Hematopoietic multipotent progenitor cell treated with erythropoietin and hydrocortisone succinate and interleukin-3 and kit ligand, for 17 days (in vitro differentiated cells): ENCODE results near the gene FILIP1L.

Source experiments
- DNase-seq: peaks from one replicate; pipeline ENCODE4 v3.0.0-alpha.2; 2015; ENCODE audit warnings: low spot score

FILIP1L gene

DNA sequence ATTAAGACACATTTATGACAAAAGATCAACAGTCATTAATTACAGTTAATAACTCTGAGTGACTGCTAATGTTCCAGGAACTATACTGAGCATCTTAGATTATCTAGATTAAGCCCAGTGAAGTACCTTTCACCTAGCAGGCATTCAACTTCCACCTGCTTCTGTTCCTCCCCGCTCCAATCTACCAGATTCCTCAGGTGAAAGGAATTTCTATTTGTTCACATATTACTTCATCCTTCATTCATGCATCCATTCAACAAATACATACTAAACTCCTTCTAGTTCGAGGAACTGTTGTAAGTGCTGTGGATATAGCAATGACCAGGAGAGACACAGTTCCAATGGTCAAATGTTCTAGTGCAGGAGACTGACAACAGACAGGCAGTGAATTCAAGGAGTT lies 139.3 kb downstream of the FILIP1L start:
- DNase-seq, result no peak

DNA sequence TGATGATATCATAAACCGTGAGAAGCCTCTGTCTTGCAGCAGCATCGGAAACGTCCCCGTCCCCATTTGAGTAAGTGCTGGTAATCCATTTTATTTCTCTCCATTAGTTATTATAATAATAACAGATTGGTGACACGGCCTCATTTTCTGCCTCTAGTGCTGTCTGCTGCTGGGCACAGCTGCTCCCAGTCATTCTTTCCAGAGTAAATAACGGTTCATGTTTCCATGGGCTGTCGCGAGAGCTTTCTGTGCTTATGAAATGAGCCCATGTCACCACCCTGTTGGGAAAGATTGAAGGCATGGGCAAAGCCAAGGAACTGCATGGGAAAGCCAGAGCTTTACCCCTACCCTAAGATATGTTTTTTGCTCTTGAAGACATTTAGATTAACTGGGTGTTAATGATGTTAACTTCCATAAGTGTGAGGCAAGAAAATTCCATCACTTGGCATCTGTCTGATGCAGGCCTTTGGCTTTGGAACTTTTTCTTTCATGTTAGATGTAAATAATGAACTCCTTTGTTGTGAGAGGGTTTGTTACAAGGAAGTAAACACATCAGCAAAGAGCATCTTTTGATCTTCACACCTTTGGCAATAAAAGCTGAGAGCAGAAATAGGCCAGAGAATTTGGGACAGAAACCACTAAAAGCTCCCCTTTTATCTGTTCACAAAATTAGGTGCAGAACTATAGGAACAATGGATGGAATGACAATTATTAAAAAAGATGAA lies 141.8 kb downstream of the FILIP1L start:
- DNase-seq, result no peak

DNA sequence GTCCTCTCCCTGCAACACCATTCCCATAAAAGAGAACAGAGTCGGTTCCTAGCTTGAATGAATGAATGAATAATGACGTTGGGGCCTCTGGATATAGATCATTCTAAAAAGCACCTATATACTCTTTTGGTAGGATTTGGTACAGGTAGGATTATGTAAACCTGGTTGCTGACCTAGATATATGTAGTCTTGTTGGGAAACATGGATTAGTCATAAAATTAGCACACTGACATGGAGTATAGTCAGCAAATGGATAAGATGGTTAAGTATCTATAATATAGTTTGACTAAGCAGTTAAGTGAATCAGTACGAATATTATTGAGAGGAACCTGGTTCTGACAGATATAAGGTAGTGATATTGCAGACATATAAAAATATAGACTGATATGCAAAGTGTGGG lies 142.5 kb downstream of the FILIP1L start:
- no peak for DNase-seq

DNA sequence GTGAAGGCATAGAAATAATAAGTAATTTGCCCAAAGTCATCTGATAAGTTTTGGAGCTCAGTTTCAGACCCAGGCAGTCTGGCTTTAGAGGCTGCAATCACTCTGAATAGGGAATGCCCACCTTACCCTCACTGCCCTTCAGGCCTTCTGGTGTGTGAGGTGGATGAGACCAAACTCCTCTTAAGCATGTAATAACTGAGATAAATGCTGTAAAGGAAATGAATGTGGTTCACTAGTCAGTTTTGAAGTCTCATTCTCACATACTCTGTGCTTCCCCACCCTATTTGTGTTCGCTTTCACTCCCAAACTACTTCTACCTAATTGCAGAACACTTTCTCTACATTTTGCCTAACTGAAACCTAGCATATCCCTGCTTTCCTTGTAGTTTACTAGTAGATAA lies 144.1 kb downstream of the FILIP1L start:
- no peak for DNase-seq

DNA sequence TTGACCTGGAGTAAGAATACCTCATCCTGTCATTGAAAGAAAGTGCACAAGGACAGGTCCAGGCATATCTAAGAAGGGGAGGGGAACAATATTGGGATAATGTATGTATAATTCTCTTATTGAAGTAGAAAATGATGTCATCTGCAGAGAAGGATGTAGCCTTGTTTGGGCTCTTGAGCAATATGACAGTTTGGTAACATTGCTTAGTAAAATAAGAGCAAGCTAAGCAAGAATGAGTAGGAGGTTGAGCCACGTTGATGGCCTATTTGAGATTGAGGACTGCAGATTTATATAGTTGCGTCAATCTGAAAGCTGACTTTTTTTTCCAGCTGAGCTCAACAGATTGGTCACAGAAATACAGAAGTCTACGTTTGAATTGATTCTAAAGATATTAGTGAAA lies 145.2 kb downstream of the FILIP1L start:
- no peak for DNase-seq

DNA sequence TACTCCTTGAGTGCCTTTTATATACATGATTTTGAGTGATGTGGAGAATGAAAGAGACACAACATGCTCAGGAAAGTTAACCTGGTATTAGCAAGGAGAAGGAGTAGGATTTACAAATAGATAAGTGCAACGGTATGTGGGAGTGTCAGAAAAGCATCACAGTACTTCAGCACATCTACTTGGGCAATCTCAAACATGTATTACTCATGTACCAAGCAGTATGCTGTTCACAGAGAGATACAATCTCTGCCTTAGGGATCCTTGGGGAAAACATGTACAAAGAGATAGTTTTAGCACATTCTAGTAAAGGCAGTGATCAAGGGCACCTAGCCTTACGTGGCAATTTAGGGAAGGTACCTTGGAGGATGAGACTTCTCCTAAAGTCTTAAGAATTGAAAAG lies 146.5 kb downstream of the FILIP1L start:
- DNase-seq, result no peak

DNA sequence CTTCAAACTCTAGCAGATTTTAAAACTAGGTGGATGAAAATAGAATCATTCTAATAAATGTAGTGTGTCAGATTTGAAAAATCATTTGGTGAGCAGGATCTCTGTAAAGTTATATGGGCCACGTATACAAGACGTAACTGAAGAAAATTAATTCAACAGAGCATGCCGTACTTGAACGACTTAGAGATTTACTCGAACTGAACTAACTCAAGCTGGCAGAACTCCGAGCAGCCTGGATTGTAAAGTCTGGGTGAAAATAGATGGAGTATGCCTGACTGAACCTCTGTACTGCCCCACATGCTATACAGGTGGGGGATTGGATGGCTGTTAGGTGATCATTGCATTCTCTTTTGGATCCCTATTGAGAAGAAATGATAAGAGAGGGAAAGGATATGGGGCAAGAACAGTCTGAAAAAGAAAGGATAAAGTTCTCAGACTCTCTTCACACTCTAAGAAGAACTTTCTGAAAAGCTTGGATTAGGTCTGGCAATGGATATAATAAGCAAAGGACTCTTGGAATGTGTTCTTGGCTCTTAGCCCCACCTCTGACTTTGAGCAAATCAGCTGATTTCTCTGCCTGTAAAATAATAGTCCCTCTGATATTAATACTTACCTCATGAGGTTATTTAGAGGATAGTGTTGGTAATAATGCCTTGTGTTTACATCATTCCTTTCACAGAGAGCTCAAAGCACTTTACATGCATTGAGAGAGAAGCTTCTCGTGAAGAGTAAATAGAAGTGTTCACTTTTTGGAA lies 147.5 kb downstream of the FILIP1L start:
- DNase-seq, result no peak

DNA sequence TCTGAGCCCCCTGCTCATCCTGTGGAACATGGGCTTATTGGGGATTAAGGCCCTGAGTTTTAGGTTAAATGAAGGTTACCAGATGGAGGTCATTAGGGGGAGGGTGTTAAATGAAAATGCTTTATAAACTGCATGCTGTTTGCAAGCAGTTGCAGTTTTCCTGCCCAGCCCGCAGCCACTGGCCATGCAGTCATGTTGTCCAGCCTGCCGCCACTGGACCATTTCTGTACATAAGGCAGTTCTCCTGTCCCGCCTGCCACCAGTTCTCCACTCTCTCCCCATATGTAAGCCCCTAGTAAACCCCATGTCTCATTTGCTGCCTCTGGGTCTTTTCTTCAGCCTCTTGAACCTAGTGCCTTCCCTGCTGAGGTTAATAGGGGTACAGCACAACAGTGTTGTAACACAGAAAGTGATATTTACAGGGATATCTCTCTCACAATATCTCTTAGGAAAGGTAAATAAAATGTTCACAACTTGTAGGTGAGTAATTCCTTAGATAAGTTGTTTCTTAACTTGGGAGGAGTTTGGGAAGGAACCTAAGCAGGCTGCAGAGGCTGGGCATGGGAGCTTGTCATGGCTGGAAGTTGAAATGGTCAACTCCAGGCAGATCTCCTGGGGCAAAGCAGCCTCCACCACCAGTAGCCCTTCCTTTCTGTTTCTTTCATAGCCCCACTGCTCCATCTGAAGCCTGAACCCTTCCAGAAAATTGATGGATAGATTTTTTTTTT lies 148.5 kb downstream of the FILIP1L start:
- DNase-seq, result no peak

DNA sequence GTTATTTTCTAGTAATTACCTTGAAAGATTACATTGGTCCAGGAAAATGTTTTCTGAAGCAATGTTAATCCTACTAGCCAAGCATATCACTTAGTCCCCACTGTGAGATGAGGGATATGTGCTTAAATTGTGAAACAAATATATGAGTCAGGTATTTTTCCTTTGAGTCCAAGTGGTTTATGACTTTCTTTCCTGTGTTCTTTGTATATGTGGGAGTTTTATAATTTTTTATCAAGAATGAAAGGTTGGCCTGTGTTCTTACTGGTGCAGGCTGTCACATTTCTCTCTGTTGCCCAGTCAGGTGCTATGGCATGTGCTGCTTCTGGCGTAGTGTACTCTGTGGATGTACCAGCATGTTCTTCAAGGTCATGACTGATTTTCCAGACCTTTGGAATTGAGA lies 149.2 kb downstream of the FILIP1L start:
- no peak for DNase-seq

DNA sequence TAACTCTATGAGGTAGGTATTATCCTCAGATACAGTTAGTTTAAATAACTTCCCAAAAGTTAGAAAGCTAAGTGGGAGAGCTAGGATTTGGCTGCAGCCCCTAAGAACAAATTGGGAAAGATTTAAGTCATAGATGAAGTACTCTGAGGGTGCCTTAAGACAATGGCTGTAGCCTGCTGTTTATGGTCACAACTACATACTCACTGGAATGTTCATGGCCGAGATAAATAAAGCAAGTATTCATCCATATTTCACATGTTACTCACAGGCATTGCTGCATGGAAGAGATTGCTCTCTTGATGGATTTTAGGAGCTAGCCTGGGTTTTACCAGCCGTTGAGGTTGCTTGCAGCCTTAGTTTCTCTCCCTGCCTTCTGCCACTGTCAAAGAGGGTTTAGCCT lies 151.6 kb downstream of the FILIP1L start:
- no peak for DNase-seq

DNA sequence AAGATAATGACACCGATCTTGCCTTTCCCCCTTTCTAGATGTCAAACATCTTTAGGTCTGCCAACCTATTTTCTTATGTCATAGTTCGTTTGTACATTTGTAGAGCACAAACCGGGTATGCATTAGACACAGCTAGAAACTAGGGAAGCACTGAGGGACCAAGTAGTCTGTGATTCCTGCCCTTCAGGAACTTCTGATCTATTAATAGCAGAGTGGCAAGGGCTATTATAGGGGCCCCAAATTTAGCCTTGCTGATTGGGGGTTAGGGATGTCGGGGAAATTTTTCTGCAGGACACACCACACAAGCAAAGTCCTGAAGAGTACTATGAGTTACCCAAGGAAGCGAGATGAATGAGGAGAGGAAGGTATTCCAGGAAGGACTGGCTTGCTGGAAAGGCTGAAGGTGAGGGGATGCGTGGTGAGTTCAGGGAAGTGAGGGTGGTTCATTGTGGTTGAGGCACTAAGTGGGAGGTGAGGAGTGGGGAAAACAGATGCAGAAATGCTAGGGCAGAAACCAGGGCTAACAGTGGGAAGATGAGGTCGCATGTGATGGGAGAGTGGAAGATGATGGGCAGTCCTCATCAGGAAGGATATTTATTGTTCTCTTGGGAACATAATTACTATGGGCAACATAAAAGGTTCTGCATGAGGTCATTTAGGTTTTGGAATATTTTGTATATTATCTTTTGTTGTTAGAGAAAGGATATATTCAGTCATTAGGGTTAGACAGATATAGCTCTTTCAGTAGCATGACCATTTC lies 152.4 kb downstream of the FILIP1L start:
- no peak for DNase-seq

DNA sequence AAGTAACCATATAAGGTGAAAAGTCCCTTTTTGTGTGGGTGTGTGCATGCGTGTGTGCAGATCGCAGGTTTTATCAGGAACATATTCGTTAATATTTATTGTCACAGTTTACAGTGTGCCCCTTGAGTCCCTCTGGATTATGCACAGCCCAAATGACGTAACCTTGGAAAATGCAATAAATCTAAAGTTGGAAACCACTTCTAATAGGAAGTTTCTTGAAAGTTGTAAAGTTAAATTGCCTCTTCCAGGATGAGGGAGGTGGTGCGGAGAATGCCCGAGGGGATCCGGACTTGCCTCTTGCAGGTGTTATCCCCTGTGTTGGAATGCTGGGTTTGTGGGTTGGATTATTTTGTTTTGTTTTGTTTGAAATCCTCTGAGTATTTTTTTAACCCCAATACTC lies 153.4 kb downstream of the FILIP1L start:
- no peak for DNase-seq

DNA sequence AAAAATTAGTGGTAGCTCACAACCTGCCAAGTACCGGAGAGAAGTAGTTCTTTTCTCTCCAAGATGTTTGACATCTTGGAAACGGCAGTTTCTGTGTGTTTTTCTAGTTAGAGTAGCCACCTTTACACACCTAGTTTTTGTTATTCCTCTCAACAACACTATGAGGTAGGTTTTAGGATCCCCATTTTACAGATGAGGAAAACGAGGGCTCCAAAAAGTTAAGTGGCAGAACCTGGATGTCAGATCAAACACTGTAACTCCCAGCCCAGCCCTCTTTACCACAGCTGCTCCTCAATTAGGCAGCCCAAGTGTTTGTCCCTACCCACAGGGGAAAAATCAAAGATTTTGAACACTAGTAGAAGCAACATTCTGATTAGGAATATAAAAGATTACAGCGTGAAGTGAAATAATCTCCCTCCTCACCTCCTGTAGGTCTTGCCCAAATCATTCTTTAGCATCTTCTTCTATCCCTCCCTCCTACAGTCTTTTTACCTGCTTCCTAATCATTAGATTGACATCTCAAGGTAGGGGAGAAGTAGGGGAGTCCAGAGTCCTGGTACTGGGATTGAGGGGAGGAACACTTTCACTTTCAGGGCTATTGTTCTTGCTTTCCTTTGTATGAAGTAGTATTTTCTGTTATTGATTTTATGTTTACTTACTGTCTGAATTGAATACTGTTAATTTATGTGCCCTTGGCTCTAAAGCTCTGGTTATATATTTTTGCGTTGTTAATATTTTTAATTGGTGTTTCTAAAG lies 154.0 kb downstream of the FILIP1L start:
- no peak for DNase-seq

DNA sequence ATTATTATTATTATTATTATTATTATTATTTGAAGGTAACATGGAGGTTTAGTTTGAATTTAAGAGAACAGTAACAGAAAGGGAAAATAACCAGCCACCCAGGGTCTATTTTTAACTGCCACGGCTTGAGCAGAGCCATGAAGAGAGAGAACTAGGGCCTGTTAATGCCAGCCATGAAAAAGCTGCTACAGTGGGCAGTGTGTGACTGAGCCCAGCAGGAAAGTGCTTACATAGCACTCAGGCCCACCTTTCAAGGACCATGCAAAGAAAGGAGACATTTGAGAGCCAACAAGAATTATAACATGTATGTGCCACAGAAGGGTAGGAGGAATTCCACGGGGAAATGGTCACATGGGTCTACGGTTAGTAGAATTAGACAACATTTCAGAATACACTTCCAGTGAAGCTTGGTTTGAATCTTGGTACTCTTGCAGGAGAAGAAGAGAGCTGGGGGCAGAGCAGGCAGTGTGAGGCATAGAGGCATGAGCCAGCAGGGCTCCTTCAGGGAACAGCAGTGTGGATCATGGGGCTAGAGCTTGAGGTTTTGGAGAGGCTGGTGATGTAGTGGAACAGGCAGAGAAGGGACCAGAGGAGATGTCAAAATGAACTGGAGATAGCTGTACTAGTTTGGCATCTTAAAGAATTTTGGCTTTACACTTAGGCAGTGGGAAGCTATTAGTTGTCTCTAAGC lies 155.9 kb downstream of the FILIP1L start:
- DNase-seq, result no peak

DNA sequence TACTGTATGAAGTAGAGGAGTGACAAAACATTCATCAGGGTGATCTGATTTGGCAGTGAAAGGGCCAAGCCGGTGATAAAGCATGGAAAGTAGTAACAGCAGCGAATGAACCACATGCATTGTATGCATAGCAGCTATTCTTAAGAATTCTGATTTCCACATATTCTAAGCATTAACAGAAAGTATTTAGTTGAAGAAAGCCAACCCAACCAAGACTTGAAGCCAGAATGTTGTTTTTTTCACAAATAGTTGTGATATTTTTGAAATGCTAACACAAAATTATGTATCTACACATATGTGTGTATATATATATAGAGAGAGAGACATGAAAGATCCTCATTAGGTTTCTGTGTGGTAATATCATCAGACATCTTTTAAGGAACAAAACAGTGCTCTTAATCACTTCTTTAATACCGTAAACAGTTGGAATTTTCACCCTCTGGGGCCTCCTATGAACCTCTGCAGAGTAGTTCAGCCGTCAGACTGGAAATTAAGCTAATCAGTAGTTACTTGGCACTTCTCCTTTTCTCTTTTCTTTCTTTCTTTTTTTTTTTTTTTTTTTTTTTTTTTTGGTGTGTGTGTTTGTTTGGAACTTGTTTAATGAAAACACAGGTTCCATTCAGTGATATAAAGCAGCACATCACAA lies 157.0 kb downstream of the FILIP1L start:
- no peak for DNase-seq

DNA sequence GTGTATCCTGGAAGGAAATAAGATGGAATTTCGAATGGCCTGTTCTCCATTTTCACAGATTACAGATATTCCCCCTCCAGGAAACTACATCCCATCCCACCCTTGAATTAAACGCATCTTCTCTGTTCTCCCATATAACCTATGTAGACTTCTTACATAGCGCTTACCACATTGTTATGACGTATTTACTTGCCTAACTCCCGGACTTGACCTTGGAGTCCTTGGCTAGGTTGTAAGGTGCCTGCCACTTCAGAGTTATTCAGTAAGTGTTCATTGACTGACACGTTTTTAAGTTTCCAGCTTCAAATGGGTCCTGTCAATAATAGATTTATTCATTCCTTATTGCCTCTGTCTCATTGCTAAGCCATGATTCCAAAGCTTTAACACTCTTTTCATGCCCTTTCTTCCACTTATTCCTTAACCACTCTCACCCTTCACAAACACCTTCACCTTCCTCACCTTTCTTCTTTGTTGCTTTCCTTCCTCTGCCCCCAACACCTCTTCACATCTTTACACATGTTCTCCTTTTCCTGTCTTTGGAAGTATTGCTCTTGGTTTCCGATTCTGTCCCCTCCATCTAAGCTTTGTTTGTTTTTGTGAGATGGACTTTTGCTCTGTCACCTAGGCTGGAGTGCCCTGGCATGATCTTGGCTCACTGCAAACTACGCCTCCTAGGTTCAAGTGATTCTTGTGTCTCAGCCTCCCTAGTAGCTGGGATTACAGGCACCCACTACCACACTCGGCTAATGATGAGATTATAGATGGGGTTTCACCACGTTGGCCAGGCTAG lies 158.3 kb downstream of the FILIP1L start:
- no peak for DNase-seq

DNA sequence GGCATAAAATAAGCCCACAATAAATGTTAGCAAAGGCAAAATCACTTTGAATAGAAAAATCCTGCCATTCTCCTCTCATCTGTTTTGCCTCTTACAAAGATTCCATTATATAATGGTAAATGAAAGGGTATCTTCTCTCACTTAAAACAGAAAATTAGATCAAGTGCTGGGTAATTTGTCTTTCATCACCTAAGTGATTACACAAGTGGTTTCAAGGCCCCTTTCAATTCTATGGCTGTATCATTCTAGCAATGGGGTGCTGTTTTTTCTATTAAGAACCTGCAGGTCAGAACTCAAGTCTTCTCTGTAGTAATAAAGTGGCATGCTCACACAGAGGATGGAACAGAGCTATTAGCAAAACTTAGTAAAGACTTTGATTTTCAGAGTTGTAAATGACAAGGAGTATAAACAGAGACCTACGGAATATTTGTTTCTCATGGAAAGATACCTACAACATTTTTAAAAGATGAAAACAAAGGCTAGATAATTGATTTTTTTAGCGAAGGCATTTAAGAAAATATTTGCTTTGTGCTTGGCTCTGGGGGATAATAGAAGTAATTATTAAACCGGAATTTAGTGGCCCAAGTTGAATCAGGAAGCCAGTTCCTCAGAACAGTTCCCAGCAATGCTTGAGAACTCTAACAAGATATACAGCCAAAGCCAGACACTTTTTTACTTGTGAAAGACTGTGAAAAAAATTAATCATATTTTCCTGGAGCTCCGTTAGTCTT lies 159.2 kb downstream of the FILIP1L start:
- no peak for DNase-seq

DNA sequence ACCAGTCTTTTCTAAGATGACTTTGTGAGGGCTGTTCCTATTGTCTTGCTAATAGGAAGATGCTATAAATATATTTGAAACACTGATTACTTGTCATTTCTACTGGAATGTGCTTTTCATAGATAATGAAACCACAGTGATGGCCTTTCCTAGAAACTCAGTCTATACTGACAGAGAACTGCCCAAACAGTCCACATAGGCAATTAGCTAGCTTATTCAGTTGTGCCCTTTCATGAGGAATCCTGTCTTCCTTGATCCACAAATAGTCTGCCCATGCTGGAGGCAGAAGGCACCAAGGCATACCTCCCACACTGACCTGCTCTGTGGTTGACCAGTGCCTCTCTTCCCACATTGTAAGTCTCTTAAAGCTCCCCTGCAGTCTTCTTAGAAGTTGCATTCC lies 160.7 kb downstream of the FILIP1L start:
- no peak for DNase-seq

DNA sequence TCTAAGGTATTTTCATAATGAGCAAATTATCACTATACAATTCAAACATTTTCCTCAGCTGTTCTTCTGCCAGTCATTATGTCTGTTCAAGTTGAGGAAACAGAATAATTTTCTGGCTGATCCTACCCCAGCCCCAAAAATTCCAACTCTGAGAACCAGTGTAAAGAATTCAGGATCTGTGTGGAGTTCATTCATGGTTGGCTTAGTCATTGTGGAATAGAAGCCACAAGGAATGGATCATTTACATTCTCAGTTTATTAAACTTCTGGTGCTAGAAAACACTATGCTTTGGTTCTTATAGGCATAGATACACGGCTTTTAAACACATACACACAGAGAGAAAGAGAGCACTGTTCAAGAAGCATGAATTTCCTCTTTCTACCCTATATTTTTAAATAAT lies 162.0 kb downstream of the FILIP1L start:
- no peak for DNase-seq
